Vagina (tissue), 2 donors: Measurements from ENCODE around the gene STMND1. TPM values are rescaled to one million over a fixed set of nuclear protein-coding genes. Genes with fewer than 3 reads are reported as not detected.

Source experiments
- DNase-seq, 2 donors: peaks; one replicate each; pipeline ENCODE4 v3.0.0-alpha.2; 2017; ENCODE audit errors: extremely low spot score in 2 of 2
- H3K27ac ChIP-seq: fragments of 200-600 bp; sonication (generic); one replicate; pipeline ENCODE4 v1.5.1; 2019
- H3K27me3 ChIP-seq: fragments of 200-600 bp; sonication (generic); one replicate; pipeline ENCODE4 v1.5.1; 2019
- H3K36me3 ChIP-seq, 2 donors: fragments of 200-600 bp; sonication (generic); one replicate each; pipeline ENCODE4 v1.5.1; 2017 to 2019
- H3K4me1 ChIP-seq: fragments of 200-600 bp; sonication (generic); one replicate; pipeline ENCODE4 v1.5.1; 2019
- H3K4me3 ChIP-seq, 2 donors: fragments of 200-600 bp; sonication (generic); 1 replicate in 1 of 2; 2 replicates in 1 of 2; pipeline ENCODE4 v1.5.1; 2016 to 2019
- H3K9me3 ChIP-seq: fragments of 200-600 bp; sonication (generic); one replicate; pipeline ENCODE4 v1.5.1; 2019
- POLR2A ChIP-seq, 2 donors: fragments of 450-650 bp; IDR thresholded peaks; one replicate each; pipeline ENCODE4 v1.6.1; 2017; ENCODE audit warnings: antibody characterized with exemption in 2 of 2, mild to moderate bottlenecking in 2 of 2, moderate library complexity in 2 of 2
- POLR2AphosphoS5 ChIP-seq, 2 donors: sonication (generic); formaldehyde crosslinking; IDR thresholded peaks; one replicate each; pipeline ENCODE4 v1.9.0; 2017; ENCODE audit warnings: antibody characterized with exemption in 2 of 2, mild to moderate bottlenecking in 2 of 2, low read depth in 1 of 2; ENCODE audit not compliant: insufficient read depth in 1 of 2
- intact Hi-C: fragments of 100-400 bp; cut with DNase I; formaldehyde crosslinking; loops from one replicate; pipeline ENCODE4 v1.15.1; 2023
- total RNA-seq: library from RNA; depleted of rRNA; stranded (reverse); fragments of >200 nt; gene quantifications from one replicate; pipeline ENCODE4 v1.2.3, GENCODE V29; 2016
- TF ChIP-seq, protein P1 (sequence below), 3 experiments: fragments of 450-650 bp in 2 of 3; fragments of 200-600 bp in 1 of 3; sonication (generic) in 1 of 3; IDR thresholded peaks; one replicate each; pipeline ENCODE4 v1.5.1; 2017 to 2019; ENCODE audit warnings: antibody characterized with exemption in 3 of 3, mild to moderate bottlenecking in 2 of 3, moderate library complexity in 2 of 3

The STMND1 gene
- total RNA-seq, 1 donor from 2014 or later, result not detected

DNA sequence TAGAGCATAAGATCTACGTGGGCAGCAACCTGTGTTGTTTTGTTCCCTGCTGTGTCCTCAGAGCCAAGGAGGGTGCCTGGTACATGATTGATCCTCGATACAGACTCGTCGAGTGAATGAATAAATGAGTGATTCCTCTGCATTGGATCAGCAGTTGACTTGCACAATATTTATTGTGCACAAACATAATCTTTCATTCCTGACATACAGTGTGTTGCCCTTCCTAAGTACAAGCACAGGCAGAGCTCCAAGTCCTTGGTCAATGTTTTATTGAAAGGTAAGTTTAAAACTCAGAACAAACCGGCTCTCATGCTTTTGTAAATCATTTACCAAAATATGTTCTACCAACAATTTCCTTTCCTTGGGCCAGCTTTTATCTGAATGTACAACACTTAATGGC lies 57.4 kb downstream of the STMND1 start:
- DNase-seq, result no peak
- no peaks in the 10 kb centered on the region for H3K36me3 ChIP-seq
- no peak overlapping the region for H3K27ac ChIP-seq
- intact Hi-C loops, result loop anchor here (5.0 to 10.0 kb wide), 2 partner anchors 423 to 646 kb away; no protein-coding TSS in a partner anchor
- no peaks in the 10 kb centered on the region for H3K4me1 ChIP-seq
- no peaks in the 10 kb centered on the region for H3K9me3 ChIP-seq
- no peaks in the 10 kb centered on the region for H3K27me3 ChIP-seq
- no peak overlapping the region for H3K4me3 ChIP-seq
- TF ChIP-seq, protein P1, sequence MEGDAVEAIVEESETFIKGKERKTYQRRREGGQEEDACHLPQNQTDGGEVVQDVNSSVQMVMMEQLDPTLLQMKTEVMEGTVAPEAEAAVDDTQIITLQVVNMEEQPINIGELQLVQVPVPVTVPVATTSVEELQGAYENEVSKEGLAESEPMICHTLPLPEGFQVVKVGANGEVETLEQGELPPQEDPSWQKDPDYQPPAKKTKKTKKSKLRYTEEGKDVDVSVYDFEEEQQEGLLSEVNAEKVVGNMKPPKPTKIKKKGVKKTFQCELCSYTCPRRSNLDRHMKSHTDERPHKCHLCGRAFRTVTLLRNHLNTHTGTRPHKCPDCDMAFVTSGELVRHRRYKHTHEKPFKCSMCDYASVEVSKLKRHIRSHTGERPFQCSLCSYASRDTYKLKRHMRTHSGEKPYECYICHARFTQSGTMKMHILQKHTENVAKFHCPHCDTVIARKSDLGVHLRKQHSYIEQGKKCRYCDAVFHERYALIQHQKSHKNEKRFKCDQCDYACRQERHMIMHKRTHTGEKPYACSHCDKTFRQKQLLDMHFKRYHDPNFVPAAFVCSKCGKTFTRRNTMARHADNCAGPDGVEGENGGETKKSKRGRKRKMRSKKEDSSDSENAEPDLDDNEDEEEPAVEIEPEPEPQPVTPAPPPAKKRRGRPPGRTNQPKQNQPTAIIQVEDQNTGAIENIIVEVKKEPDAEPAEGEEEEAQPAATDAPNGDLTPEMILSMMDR (IDR thresholded peaks at IDR 0.05), result no peak
- no peak for TF ChIP-seq POLR2A (IDR thresholded peaks at IDR 0.05)
- TF ChIP-seq POLR2AphosphoS5 (IDR thresholded peaks at IDR 0.05; ENCODE audit: insufficient read depth in 1 of 2, low read depth in 1 of 2), result no peak

DNA sequence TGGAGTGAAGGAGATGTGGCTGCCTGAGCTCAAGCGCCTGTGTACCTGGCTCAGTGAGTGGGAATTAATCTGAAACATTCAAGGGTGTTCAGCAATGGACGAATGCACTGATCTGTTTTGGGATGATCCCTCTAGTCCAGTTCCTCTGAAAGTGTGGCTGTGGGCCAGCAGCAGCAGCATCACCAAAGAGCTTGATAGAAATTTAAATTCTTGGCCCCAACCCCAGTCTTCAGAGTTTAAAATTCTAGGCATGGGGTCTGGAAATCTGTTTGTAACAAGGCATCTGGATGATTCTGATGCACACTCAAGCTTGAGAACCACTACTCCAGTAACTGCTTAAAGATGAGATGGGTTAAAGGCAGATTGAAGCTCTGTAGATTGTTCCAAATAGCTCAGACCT lies 59.2 kb downstream of the STMND1 start:
- no peak for DNase-seq
- H3K4me1 ChIP-seq, result no peaks in the 10 kb centered on the region
- TF ChIP-seq POLR2A (IDR thresholded peaks at IDR 0.05), result no peak
- TF ChIP-seq POLR2AphosphoS5 (IDR thresholded peaks at IDR 0.05; ENCODE audit: insufficient read depth in 1 of 2, low read depth in 1 of 2), result no peak
- no peak overlapping the region for H3K27ac ChIP-seq
- H3K4me3 ChIP-seq, result no peak overlapping the region
- no peaks in the 10 kb centered on the region for H3K36me3 ChIP-seq
- H3K9me3 ChIP-seq, result no peaks in the 10 kb centered on the region
- H3K27me3 ChIP-seq, result no peaks in the 10 kb centered on the region
- intact Hi-C loops, result no loop called here

DNA sequence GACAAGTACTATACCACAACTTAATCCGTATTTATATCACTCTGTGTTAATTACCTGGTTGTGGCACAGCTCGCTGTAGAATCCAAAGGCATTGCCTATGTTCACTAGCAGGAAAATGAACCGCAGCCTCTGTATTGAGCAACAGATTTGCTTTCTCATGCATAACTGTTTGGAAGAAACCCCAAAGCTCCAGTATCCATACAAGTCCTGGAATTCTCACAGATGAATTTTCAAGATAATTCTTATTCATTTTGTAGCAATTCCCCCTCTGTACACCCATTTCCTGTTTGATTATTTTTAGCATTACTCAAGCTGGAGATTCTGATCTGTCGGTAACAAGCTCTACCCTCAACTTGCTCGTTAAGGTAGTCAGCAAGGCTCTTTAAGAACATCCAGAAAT lies 63.5 kb downstream of the STMND1 start:
- H3K36me3 ChIP-seq, result no peaks in the 10 kb centered on the region
- H3K27me3 ChIP-seq, result no peaks in the 10 kb centered on the region
- TF ChIP-seq POLR2AphosphoS5 (IDR thresholded peaks at IDR 0.05; ENCODE audit: insufficient read depth in 1 of 2, low read depth in 1 of 2), result no peak
- TF ChIP-seq POLR2A (IDR thresholded peaks at IDR 0.05), result no peak
- TF ChIP-seq, protein P1 (IDR thresholded peaks at IDR 0.05), result no peak
- no peaks in the 10 kb centered on the region for H3K9me3 ChIP-seq
- no peaks in the 10 kb centered on the region for H3K4me1 ChIP-seq
- no peak for DNase-seq
- H3K27ac ChIP-seq, result no peak overlapping the region
- intact Hi-C loops, result no loop called here
- no peak overlapping the region for H3K4me3 ChIP-seq

DNA sequence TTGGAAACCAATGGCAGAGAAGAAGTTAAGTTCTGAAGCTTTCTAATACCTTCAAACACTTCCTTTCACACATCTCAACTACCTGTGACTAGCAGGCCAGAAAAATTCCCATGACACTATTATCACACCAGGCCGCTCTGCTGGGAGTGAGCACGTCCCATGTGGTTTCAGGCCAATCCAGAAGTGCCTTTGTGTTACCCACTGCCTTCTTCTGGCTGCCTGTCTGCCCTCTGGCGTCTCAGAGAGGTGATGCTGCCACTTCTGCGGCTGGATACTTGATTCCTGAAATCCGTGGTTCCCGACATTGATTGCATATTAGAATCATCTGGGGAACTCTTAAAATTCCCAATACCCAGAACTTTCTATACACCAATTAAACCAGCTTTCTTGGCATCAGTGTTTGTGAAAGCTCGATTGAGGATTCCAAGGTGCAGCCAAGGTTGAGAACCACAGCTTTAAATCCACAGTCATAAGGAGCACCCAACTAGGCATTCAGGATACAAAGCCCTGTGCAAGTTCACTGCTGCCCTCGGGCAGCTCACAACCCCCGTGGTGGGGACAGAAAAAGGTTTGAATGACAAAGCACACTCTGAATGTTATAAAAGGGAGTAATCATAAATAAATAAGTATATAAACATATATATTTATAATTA lies 65.6 kb downstream of the STMND1 start:
- H3K36me3 ChIP-seq, result no peaks in the 10 kb centered on the region
- H3K9me3 ChIP-seq, result no peaks in the 10 kb centered on the region
- H3K27me3 ChIP-seq, result no peaks in the 10 kb centered on the region
- no peak overlapping the region for H3K4me3 ChIP-seq
- H3K27ac ChIP-seq, result no peak overlapping the region
- intact Hi-C loops, result no loop called here
- no peak for DNase-seq
- no peaks in the 10 kb centered on the region for H3K4me1 ChIP-seq
- TF ChIP-seq POLR2A (IDR thresholded peaks at IDR 0.05) (no peak), POLR2AphosphoS5 (IDR thresholded peaks at IDR 0.05; ENCODE audit: insufficient read depth in 1 of 2, low read depth in 1 of 2) (no peak)
- TF ChIP-seq, protein P1 (IDR thresholded peaks at IDR 0.05), result no peak

DNA sequence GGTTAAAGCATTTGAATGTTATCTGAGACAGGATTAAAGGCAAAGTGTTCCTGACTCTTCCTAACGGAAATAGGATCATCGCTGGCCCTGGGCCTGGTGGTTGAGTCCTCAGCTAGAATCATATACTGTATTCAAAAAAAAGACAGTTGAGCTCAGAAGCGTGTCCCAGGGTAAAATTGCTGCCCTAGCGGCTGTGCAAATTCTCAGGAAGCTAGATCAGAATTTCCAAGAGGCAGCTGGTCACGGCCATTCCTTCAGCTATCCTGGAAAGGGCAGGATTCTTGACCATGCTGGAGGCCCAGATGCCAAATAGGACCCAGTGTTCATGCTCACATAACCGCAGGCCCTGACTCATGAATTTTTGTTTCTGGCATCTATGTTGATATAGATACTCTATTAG lies 67.4 kb downstream of the STMND1 start:
- TF ChIP-seq POLR2AphosphoS5 (IDR thresholded peaks at IDR 0.05; ENCODE audit: insufficient read depth in 1 of 2, low read depth in 1 of 2) (no peak), POLR2A (IDR thresholded peaks at IDR 0.05) (no peak)
- TF ChIP-seq, protein P1 (IDR thresholded peaks at IDR 0.05), result no peak
- H3K36me3 ChIP-seq, result no peaks in the 10 kb centered on the region
- no peak overlapping the region for H3K4me3 ChIP-seq
- intact Hi-C loops, result no loop called here
- H3K27me3 ChIP-seq, result no peaks in the 10 kb centered on the region
- no peaks in the 10 kb centered on the region for H3K9me3 ChIP-seq
- H3K4me1 ChIP-seq, result no peaks in the 10 kb centered on the region
- no peak overlapping the region for H3K27ac ChIP-seq
- no peak for DNase-seq
